MM.1S (cell line): ENCODE data around the gene MYH14.

Experiments
- EZH2 ChIP-seq: fragments of 300-600 bp; sonication (generic); optimal IDR thresholded peaks from 2 replicates; pipeline ENCODE3; 2017; ENCODE audit warnings: low read depth, mild to moderate bottlenecking, antibody characterized with exemption, low read length, mixed read lengths
- EZH2phosphoT487 ChIP-seq: fragments of 300-600 bp; sonication (generic); IDR thresholded peaks from 2 replicates; pipeline ENCODE4 v1.6.1; 2018; ENCODE audit warnings: antibody characterized with exemption, low read length
- TF ChIP-seq, protein P1 (sequence below): fragments of 300-600 bp; sonication (generic); IDR thresholded peaks from 2 replicates; pipeline ENCODE4 v1.5.1; 2016; ENCODE audit warnings: antibody characterized with exemption, low read length, mixed read lengths

DNA sequence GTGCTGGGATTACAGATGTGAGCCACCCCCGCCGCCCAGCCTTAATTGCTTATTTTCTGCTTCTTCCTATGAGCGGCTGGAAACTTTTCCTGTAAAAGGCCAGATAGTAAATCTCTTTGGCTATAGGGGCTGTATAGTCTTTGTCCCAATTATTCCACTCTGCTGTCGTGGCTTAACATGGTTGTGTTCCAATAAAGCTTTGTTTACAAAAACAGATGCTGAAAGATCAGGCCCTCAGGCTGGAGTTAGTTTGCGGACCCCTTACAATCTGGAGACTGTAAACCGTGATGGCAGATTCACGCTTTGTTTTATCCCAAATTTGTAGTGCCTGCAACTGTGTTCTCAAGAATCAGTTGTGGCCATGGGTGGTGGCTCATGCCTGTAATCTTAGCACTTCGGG lies 115.0 kb downstream of the MYH14 start:
- TF ChIP-seq, protein P1, sequence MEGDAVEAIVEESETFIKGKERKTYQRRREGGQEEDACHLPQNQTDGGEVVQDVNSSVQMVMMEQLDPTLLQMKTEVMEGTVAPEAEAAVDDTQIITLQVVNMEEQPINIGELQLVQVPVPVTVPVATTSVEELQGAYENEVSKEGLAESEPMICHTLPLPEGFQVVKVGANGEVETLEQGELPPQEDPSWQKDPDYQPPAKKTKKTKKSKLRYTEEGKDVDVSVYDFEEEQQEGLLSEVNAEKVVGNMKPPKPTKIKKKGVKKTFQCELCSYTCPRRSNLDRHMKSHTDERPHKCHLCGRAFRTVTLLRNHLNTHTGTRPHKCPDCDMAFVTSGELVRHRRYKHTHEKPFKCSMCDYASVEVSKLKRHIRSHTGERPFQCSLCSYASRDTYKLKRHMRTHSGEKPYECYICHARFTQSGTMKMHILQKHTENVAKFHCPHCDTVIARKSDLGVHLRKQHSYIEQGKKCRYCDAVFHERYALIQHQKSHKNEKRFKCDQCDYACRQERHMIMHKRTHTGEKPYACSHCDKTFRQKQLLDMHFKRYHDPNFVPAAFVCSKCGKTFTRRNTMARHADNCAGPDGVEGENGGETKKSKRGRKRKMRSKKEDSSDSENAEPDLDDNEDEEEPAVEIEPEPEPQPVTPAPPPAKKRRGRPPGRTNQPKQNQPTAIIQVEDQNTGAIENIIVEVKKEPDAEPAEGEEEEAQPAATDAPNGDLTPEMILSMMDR: no peak
- TF ChIP-seq EZH2 (no peak), EZH2phosphoT487 (no peak)
